HG02943 (cell line): Measurements from ENCODE around the gene MFF.
"Not testable (repeated sequence)": the region's sequence is repeated elsewhere in the genome, so short reads cannot be mapped to it uniquely, and the experiment has no call there.

Experiments used
- ATAC-seq: cut with Tn5 transposase; IDR thresholded peaks from one replicate; pipeline ENCODE4 v1.9.1; 2021; ENCODE audit warnings: mild to moderate bottlenecking, low read depth, moderate library complexity; ENCODE audit not compliant: unreplicated experiment

Gene MFF

DNA sequence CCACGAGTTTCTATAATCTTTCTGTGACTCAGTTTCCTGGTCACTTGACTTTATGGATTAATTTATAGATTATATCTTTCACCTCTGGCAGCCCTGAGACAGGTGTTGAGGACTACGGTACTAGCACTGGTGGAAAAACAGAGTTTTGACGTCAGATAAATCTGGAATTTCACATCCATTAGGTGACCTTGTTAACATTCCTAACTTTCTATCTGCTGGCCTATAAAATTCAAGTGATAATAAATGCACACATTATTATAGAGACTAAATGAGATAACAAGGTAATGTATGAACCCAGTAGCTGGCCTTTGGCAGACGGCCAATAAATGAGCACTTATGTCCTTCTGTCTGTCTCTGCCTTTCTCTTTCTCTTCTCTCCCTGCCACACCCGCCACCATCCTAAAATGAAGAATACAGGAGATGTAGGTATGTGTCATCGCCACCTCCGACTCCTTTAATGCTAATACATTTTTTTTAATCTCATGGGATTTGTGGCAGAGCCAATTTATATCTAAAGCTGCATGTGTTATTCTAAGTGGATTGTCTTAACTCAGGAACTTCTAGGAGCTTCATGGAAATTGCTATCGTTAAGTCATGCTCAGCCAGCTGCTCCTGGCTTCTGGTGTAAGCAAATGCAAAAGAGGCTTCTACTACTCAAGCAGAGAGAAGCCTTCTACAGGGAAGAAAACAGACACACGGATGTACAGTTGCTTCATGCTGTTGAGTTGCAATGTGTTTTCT is 51.8 kb downstream of the MFF start:
- ATAC-seq = no peak

DNA sequence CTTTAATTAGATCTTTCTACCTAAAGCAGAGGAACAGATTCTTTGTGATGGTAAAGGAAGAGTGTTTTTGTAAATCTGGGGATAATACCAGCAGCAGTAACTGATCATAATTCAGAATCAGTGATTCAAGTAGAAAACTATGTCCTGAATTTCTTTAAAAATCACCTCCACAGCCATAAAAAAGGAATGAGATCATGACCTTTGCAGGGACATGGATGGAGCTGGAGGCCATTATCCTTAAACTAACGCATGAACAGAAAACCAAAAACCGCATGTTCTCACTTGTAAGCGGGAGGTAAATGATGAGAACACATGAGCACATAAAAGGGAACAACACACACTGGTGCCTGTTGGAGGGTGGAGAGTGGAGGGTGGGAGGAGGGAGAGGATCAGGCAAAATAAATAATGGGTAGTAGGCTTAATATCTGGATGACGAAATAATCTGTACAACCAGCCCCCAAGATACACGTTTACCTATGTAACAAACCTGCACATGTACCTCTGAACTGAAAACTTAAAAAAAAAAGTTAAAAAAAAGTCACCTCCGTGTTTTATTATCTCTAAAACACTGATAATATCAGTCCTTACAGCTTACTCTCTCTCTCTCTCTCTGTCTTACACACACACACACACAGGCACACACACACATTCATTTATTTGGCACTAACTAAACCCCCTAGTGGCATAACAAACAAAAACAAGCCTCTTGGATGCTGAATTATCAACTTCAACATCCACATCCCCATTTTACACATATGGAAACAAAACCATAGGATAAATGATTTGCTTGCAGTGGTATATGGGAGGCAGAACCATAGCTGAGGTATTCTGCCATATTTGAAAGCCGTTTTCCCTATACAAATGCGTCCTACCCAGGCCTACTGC is 52.7 kb downstream of the MFF start:
- ATAC-seq = no peak

DNA sequence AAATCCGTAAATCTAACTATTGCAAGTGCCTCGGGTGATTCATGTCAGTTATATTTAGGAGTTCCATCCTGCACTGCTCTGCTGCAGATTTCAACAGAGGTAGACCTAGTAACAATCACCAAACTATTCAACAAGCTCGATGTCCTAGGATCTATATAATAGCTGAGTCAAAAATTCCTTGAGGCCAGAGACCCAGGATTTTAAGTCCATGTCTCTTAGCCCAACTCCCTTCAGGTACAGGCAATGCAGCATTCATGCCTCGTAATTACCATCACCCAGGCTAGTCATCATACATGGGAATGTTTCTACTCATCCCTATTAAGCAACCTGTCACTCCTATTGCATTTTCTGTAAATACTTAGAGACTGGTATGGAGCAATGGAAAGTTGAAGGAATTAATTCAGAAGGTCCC is 53.3 kb downstream of the MFF start:
- ATAC-seq = no peak

DNA sequence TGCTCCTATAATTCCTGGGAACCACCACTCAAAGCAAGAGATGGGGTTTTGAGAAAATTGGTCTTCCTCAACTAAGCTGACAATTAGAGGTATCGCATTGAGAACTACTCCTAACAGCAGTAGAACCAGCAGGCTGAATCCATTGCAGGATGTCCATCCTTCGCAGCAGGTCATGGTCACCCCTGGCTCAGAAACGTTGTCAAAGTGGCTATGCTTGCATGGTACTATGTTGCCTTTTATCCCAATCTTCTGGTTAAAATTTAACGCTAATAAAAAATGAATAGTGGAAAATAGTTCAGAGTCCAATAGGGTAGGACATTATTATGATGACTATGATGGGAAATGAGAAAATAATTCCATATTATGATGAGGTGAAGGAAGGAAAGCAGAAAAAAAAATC is 54.0 kb downstream of the MFF start, which contains the start of gene TM4SF20:
TSS of gene TM4SF20 (minus strand) at position 212 of the 400 bp plus-strand sequence. CDS start at position 174, 38 bp downstream.
- no peak for ATAC-seq

DNA sequence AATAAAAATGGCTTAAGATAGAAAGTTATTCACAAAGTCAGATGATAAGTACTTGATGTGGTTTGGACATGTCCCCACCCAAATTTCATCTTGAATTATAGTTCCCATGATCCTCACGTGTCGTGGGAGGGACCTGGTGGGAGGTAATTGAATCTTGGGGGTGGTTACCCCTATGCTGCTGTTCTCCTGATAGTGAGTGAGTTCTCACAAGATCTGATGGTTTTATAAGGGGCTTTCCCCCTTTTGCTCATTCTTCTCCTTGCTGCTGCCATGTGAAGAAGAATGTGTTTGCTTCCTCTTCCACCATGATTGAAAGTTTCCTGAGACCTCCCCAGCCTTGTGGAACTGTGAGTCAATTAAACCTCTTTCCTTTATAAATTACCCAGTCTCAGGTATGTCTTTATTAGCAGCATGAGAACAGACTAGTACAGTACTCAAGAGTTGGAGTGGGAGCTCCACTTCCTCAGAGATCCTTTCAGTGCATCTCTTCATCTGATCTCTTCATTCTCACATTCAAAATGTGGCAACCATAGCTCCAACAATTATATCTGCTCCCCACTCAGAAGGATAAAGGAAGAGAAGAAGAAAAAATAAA is 57.3 kb downstream of the MFF start:
- ATAC-seq = not testable (repeated sequence)

DNA sequence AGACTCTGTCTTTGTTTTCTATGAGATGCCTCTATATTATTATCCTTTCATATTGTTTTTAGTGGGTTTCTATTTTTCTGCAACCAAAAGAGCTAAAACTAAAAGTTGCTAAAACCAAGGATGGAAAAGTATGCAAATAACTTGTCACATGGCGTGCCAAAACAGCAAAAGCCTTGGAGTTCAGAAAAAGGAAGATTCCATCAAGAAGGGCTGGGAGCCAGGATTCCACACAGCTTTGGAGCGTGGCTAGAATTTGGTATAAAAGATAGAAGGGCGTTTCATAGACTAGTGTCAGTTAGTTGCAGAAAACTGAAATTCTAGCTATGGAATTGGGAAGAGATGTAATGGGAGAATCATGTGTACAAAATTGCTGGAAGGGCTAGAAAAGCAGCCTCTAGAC is 58.6 kb downstream of the MFF start:
- no peak for ATAC-seq

DNA sequence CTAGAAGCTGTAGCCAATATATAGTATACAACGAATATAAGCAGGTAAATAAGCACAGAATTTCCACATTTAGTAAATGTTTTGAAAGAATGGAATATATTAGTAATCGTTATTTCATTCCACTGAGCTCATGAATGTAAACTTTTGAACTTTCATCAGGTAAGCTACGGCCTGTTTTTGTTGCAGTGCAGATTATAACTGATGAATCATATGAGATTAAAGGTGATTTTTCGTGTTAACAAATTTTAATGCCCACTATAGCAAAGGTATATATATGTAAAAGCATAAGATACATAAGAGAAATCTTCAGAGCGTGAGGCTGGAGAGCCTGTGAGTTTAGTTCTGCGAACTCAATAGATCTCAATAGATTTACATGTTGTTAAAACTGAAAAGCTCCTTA is 61.6 kb downstream of the MFF start:
- no peak for ATAC-seq

DNA sequence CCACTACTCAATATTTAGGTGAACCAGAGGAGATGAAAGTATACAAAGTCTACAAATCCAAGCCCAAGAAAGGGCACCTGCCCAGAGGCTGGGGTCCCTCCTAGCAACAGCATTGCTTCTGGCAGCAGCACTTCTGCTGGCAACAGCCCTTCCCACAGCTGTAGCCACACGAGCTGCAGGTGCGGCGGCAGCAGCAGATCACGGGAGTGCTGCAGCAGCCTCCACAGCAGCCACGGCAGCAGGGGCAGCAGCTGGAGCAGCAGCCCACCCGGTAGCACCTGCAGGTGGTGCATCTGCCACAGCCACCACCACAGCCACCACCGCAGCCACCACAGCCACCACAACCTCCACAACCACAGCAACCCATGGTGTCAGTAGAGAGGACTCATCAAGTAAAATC is 62.5 kb downstream of the MFF start, which contains the start of gene SCYGR1:
TSS of gene SCYGR1 (minus strand) at position 367 of the 400 bp plus-strand sequence. CDS start at position 367, 0 bp downstream.
- not testable (repeated sequence) for ATAC-seq

DNA sequence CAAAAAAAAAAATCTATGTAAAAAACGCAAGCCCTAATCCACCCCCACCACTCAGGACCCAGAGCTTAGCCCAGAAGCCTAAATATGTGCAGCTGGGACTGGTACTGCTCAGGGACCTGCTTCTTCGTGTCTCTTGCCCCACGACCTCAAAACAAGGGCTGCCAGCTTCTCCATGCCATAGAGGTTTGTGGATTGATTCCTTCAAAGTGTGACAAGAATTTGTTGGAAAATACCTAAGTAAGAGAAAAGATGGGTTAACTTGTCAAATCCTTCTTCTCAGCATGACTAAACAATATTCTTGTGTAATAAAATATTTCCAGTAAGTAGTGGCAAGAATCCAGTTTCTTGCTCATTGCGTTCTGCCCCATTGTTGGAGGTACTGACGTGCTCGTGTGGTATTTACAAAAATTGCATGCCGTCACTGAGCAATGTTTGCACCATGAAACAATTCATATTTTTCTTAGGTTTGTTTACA is 63.5 kb downstream of the MFF start:
- ATAC-seq = no peak

DNA sequence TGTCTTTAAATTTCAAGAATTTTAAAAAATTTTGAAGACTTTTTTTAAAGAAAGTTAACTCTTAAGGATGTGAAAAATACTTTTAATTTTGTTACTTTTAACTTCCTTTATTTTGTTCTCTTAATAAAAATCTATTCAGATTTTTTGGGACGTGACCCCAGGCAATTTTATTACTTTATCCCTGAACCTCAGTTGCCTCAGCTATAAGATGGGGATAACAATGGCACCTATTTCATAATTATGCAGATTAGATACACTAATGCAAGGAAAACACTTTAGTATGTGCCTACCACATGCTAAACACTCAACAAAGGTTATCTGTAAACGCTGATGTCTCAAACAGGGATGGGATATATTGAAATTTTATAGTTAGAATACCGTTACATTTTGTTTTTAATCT is 64.2 kb downstream of the MFF start:
- no peak for ATAC-seq

DNA sequence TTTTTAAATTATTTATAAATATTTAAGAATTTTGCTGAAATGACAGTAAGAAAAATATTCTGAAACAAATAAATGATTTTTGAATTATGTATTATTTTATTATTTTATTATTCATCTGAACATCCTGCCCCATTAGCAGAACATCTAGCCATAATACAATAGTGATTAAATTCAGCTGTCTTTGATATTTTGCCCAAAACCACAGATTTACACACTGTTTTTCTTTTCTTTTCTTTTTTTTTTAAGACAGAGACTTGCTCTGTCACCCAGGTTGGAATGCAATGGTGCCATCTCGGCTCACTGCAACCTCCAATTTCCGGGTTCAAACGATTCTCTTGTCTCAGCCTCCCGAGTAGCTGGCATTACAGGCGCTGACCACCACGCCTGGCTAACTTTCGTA is 64.6 kb downstream of the MFF start:
- no peak for ATAC-seq

DNA sequence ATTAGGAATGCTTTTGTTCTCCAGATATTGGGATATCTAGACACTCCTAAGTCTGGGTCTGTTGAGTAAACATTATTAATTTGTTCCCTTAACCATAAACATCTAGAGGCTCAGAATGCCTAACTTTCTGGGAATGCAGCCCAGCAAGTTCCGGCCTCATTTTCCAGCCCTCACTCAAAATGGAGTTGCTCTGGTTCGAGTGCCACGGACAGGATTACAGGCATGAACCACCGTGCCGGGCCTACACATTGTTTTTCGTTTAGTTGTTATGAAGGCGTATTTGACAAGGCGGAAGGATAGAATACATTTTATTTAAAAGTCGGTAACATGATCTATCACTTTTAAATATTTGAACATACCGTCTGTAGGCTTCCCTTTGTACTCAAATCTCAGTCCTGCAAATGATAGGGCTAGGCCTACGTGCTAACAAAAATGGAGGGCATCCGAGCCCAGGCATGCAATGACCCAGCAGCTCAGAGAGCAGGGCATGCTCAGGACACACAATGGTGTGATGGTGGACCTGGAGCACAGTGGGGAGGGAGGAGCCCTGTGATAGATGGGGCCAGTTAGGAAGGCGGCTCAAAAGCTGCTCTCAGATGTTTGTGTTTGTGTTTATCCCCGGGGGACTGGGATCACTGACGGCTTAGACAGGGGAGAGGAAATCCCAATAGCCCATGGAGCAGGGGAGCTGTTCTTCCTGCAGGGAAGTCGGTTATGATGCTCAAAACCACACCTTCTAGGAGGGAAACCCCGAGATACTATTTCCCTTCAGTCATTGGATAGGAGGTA is 65.6 kb downstream of the MFF start:
- no peak for ATAC-seq

DNA sequence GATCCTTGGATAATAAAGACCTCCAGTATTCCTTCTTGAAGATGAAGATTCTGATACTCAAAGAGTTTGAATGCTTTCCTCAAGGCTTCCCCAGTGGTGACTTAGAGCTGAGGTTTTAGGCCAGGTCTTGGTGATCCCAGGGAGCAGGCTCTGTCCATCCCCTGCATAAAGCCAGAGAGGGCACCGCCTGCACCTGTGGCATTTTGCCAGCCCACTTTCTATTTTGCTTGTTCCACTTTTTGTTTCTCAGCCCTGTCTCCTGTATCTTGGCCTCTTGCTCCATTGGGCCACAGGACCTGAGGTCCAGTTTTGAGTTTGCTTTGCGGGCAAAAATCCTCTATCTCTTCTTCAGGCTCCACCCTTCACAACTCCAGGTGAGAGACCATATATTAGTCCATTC is 69.3 kb downstream of the MFF start:
- ATAC-seq = no peak

DNA sequence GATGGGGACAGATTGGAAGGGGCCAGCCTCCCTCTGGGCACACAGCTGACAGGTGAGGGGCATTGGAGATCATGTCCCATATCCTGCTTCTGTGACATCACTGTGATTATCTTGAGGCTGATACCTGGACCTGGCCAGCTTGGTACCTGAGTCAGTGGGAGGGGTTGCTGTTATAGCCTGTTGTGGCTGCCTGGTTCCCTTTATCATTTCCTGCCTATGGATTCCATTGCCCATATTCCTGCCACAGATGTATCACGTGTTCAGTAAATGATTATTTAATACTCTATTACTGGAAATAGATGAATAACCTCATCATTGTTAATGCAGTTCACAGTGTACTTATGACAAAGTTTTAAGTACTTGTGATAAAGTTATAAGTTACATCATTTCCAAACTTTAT is 70.5 kb downstream of the MFF start:
- ATAC-seq = no peak

DNA sequence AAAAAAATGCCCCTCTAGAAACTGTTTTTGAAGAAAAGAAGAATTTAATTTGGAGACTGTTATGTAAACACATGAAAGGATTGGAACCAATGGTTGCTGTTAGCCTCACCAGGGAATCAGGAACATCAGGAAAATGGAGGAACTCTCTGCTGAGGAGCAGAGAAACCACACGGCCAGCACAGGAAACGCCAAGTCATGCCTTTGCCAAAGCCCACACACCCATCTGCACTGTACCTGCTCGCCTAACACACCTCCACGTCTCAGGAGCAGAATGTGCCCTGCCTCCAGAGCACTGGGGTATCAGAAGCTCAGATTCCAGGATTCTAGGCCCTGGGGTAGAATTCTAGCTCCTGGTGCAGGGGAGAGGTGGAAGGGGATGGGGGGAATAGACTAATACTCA is 72.5 kb downstream of the MFF start:
- no peak for ATAC-seq

DNA sequence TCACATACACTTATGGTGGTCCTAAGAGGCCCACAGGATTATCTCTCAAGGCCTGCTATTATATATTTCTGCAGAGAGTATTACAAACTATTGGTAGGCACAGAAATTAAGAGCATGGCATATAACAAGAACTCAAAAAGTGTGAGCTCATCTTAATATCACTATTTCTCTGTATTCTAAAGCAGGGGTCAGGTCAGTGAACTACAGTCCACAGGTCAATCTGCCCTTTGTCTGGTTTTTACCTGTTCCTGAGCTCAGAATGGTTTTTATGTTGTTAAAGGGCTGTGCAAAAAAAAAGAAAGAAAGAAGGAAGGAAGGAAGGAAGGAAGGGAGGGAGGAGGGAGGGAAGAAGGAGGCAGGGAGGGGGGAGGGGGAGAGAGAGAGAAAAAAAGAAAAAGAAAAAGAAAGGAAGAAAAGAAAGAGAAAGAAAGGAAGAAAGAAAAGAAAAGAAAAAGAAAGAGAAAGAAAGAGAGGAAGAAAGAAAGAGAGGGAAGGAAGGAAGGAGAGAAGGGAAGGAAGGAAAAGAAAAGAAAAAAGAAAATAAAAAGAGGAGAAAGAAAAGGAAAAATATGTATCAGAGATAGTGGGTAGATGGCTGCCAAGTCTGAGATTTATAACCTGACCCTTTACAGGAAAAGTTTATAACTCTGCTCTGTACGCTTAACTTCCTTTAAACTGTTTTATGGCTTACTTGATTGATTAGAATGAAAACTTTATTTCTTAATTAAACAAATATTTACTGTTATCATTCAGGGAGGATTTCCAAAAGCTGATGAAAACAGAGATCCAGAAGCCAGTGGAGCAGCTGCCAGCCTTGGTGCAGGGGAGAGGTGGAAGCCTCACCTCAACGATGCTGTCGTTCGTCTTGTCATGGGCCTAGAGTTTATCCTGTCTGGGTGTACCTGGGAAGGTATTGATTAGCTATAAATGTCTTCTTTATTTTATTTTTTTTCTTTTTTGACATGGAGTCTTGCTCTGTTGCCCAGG is 73.9 kb downstream of the MFF start:
- no peak for ATAC-seq

DNA sequence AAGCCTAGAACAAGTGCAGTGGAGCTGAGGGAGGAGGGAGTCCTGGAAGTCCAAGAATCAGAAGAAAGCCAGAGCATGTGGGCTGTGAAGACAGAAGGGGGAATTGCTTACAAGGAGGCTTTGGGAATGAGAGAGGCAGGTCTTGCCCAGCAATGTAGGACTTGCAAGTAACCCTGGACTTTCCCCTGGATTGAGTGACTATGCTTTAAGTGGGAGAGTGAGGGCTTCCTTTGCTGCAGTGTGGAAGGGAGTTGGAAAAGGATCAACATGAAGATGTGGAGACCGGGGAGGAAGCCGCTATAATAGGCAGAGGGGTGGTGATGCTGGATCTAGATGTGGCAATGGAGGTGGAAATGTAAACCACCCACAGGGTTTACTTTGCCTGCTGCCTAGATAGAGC is 76.5 kb downstream of the MFF start:
- no peak for ATAC-seq

DNA sequence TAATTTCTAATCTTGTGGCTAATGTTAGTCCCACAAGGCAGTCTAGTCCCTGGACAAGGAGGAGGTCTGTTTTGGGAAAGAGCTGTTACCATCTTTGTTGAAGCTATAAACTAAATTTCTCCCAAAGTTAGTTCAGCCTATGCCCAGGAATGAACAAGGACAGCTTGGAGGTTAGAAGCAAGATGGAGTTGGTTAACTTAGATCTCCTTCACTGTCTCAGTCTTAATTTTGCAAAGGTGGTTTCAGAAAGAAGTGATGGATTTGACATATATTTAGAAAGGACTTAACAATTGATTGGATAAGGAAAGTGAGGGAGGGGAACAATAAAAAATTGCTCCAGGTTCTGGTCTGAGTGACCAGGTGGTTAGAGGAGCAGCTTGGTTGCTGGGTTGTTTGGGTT is 77.3 kb downstream of the MFF start:
- ATAC-seq = no peak

DNA sequence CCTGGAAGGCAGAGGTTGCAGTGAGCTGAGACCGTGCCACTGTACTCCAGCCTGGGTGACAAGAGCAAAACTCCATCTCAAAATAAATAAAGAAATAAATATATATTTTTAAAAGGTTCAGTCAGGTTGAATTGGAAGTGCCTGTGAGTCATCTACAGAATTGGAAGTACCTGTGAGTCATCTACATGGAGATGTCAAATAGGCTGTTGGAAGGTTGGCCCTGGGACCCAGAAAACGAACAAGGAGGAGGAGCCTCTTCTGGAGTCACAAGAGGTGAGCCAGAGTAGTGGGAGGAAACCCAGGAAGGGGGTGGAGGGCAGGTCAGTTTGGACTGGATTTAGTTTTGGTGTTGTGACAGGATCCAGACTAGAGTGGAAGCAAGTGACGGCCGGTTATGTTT is 77.9 kb downstream of the MFF start:
- ATAC-seq = no peak
